NCI-H1105 treated with DMSO at 0.1 percent for 48 hours (cell line): Measurements from ENCODE around the gene SMARCA5.
"Not testable (repeated sequence)": the region's sequence is repeated elsewhere in the genome, so short reads cannot be mapped to it uniquely, and the experiment has no call there.

Experiments used
- DNase-seq: peaks from one replicate; lab custom pipeline; 2025; lab: John Stamatoyannopoulos, UW

Gene SMARCA5, protein sequence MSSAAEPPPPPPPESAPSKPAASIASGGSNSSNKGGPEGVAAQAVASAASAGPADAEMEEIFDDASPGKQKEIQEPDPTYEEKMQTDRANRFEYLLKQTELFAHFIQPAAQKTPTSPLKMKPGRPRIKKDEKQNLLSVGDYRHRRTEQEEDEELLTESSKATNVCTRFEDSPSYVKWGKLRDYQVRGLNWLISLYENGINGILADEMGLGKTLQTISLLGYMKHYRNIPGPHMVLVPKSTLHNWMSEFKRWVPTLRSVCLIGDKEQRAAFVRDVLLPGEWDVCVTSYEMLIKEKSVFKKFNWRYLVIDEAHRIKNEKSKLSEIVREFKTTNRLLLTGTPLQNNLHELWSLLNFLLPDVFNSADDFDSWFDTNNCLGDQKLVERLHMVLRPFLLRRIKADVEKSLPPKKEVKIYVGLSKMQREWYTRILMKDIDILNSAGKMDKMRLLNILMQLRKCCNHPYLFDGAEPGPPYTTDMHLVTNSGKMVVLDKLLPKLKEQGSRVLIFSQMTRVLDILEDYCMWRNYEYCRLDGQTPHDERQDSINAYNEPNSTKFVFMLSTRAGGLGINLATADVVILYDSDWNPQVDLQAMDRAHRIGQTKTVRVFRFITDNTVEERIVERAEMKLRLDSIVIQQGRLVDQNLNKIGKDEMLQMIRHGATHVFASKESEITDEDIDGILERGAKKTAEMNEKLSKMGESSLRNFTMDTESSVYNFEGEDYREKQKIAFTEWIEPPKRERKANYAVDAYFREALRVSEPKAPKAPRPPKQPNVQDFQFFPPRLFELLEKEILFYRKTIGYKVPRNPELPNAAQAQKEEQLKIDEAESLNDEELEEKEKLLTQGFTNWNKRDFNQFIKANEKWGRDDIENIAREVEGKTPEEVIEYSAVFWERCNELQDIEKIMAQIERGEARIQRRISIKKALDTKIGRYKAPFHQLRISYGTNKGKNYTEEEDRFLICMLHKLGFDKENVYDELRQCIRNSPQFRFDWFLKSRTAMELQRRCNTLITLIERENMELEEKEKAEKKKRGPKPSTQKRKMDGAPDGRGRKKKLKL

DNA sequence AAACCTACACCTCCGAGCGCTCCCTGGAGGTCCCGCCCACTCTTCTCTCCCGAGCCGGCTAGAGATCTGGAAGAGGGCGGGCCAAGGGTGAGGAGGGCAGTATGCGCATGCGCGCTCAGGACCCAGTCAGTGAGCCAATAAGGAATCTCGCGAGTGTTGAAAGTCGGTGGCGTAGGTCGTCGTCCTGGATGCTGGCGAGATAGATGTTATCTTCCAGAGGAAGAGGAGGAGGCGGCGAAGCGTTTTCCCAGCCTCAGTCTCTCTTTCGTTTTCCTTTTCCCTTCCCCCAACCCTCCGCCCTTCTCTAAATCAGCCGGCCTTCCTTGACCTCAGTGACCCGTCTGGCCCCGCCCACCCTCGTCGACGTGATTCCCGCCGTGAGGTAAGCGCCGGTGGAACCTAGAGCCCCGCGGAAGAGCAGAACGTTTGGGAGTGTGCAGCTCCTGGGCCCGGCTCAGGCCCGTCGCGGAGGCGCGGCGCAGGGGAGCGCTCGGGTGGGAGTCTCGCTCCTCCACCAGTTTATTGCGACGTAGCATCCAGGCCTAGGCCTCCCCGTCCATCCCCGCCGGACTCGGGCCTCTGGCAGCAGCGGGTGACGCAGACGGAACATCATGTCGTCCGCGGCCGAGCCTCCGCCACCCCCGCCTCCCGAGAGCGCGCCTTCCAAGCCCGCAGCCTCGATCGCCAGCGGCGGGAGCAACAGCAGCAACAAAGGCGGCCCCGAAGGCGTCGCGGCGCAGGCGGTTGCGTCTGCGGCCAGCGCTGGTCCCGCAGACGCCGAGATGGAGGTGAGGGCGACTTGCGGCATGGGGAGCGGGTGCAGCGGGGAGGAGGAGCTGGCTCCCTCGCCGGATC, at the start of gene SMARCA5:
Gene SMARCA5, plus strand, starts transcription at position 389 of the 855 bp plus-strand sequence. Its CDS starts 223 bp downstream, at position 612.
- peak; percentile 92 for DNase-seq

DNA sequence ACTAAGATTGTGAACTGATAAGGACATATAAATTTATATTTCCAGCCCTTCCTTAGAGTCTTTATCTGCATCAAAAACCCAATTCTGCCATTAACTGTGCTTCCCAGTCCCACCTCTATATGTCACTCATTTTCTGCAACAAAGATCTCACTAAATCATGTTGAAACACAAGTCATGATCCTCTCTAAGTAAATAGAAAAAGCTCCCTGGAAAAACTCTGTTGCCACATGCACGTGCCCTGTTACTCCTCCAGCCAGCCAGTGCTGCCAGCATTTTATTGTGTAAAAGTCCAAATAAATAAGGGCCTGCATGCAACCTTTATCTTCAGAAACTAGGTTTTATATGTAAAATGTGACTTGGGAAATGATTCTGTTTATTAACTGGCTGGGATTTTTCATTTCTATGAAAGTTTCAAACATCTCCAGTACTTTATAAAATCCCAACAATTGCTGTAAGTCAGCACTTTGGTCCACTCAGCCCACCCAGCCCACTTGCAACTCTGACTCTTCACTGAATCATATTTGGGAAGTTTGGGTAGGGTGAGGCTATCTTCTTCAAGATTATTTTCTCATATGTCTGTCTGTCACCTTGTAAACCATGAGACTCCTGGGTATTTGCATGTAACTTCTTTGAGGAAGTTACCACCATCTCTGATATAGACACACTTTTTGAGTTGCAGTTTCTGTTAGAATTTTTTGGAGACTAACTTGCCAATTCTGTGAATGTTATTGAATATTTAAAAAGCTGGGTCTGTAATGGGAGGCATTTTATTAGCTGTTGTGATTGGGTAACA, 40.0 kb upstream of the SMARCA5 start:
- DNase-seq: no peak

DNA sequence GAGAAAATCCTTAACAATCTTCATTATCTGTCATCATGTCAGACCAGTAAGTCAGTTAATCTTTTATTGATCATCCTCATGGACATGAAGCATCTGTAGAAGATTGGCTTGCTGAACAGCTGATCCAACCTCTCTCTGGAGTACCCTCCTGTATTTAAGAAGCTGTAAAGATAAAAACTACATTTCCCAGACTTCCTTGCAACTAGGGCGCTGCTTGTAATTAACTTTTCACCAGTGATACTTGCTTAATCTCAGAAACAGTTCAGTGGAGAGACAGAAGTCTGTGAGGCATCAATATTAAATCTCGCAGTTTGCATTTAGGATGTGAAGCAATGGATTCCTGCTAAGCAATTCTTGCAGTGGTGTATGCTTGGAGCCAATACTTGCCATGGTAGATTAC, 36.0 kb upstream of the SMARCA5 start:
- DNase-seq: no peak

GRCh38 chr4:143481361-143481760, 32.1 kb upstream of the SMARCA5 start:
- no peak for DNase-seq

- DNase-seq: peak; percentile 18
Observed at GRCh38 chr4:143482840-143483239, 30.7 kb upstream of the SMARCA5 start.

DNA sequence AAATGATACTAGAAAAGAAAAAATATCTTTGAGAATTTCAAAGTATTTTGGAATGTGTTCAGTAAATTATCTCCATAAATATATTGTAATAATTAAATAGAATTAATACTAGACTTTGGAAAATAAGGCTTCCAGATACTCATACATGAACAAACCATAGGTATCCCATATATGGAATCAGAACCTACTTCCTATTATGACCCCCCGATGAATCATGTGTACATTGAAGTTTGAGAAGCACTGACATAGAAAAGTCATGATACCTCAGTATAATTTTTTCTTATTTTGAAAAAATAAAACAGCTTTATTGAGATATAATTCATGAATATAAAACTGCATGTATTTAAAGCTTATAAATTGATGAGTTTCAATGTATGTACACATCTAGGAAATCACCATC, 27.2 kb upstream of the SMARCA5 start:
- DNase-seq: no peak

DNA sequence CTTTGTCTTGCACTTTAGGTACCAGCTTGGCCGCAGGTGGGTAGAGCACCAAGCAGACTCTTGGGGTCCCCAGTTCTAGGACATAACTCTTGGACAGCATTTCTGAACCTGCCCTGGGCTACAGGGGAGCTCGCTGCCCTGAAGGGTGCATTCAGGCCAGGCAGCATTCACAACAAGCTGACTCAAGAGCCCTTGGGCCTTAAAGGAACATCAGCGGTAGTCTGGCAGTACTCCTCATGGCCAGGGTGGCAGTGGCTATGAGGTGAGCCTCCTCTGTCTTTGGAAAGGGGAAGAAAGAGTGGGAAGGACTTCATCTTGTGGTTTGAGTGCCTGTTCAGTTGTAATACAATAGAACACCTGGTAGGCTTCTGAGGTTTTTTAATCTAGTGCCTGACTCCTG, 24.8 kb upstream of the SMARCA5 start:
- DNase-seq: no peak

DNA sequence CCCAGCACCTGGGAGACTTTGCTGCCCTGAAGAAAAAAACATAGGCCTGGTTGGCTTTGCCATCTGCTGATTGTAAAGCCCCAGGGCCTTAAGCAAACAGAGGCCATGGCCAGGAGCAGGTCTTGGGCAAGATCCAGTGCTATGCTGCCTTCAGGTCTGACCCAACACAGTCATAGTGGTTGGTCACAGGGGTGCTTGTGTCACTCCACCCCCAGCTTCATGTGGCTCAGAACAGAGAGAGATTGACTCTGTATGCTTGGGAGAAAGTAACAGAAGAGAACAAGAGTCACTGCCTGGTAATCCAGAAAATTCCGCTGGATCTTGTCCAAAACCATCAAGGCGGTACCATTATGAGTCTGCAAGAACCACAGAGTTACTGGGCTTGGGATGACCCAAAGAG, 24.4 kb upstream of the SMARCA5 start:
- DNase-seq: no peak

GRCh38 chr4:143498021-143498420, 15.5 kb upstream of the SMARCA5 start:
- DNase-seq: no peak

GRCh38 chr4:143502231-143502630, 11.3 kb upstream of the SMARCA5 start:
- no peak for DNase-seq

- no peak for DNase-seq
Observed at GRCh38 chr4:143506031-143506430, 7.5 kb upstream of the SMARCA5 start.

GRCh38 chr4:143511906-143512305, 1.6 kb upstream of the SMARCA5 start:
- no peak for DNase-seq

DNA sequence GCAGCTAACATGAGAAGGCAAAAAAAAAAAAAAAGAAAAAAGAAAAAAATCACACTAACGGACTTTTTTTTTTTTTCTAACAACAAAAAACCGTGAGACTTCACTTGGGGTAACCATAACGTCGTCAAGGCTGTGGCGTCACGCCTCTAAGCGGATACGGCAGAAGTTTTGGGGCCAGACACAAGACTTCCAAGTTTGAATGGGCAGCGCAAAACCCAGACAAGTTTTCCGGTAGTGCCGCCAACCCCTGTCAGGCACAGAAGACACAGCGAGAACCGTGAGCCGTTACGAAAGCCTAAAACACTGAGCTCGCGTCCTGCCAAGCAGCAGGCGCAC, 556 bp upstream of the SMARCA5 start:
- no peak for DNase-seq

- no peak for DNase-seq
Observed at GRCh38 chr4:143514169-143514495, 630 bp downstream of the SMARCA5 start.

DNA sequence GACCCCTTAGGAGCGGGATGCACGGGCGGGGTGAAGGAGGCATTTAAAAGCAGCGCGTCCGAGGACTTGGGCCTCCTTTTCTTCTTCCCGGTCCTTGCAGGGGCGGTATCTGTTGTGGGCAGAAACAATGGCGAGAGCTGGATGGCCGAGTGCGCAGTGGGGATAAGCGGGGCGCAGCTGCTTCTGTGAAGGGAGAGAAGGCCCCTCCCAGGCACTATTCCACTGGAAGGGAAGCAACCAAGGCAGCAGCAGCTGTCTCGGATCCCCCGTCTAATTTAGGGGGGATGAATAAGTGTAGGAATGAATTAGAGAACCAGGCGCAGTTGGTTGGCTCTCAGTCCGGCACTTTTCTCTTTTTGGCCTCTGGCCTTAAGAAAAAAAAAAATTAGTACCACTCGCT, 995 bp downstream of the SMARCA5 start:
- DNase-seq: peak; percentile 39

DNA sequence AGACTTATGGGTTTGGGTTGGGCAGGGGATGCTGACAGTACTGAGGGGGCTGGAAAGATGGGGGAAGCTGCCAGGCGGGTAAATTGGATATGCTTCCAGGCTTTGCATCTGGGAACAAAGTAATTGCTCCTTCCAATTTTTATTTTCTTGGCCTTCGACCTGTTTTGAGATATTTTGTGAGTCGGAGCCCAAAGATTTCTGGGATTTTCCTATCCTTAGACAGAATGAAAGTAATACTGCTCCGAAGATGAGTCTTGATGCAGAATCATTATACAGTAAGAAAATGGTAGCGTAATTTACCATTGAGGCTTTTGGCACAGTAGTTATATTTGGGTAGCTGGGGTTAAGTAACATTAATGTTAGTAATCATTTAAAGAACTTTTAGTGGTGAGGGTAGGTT, 1.4 kb downstream of the SMARCA5 start:
- DNase-seq: no peak

DNA sequence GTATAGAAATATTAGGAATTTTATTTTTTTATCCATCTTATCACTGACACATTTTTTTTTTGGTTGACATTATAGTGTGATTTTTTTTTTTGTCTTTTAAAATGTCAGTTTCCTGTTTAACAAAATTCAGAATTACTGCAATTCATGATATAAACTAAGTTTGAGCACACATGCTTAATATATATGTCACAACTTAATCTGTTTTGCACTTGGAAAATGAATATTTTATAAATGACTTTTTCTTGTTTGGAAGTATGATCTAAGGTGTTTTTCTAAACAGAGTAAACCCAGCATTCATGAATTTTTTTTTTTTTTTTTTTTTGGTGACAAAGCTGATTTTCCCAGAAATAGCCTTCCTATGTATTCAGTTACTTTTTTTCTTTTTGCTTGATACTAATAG, 2.4 kb downstream of the SMARCA5 start:
- no peak for DNase-seq

- no peak for DNase-seq
Observed at GRCh38 chr4:143517764-143518163, 4.3 kb downstream of the SMARCA5 start.

- DNase-seq: no peak
Observed at GRCh38 chr4:143524211-143524610, 10.7 kb downstream of the SMARCA5 start.

DNA sequence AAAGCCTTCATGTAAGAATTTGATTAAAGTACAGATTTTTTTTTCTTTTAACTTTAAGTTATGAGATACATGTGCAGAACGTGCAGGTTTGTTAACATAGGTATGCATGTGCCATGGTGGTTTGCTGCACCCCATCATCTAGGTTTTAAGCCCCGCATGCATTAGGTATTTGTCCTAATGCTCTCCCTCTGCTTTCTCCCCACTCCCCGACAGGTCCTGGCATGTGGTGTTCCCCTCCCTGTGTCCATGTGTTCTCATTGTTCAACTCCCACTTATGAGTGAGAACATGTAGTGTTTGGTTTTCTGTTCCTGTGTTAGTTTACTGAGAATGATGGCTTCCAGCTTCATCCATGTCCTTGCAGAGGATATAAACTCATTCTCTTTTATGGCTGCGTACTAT, 14.5 kb downstream of the SMARCA5 start:
- not testable (repeated sequence) for DNase-seq

DNA sequence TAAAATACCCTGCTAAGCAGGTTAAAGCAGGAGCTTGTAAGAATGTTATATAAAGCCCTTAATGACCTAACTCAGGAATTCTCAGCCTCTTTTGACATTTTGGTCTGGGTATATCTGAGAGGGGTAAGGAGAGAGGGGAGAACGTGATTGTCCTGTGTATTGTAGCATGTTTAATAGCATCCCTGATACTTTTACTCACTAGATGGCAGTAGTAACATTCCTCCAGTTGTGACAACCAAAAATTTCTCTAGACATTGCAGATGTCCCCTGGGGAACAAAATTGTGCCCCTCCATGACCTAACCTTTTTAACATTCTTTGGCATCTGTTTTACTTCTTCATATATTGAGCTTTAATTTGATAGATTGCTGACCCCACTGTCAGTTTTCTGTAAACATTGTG, 17.9 kb downstream of the SMARCA5 start:
- DNase-seq: no peak
